Keratinocyte (primary cell): ENCODE measurements around the gene N4BP2. TPM values are rescaled to one million over a fixed set of nuclear protein-coding genes. Genes with fewer than 3 reads are reported as not detected.
A peak's percentile ranks its signal among the peaks of the same experiment; 100 is the strongest.

ENCODE experiments used
- DNase-seq: peaks from one replicate; pipeline ENCODE4 v3.0.0-alpha.2; 2011; ENCODE audit warnings: low read depth, missing footprints, low spot score
- FAIRE-seq: peaks from 2 replicates; lab custom pipeline; 2011; peaks lifted over from hg19 to GRCh38; lab: Jason Lieb, UNC
- H2AFZ ChIP-seq: 2 replicates; pipeline ENCODE4 v1.6.0; 2012; ENCODE audit warnings: low read length, control low read depth, inconsistent platforms; ENCODE audit not compliant: control insufficient read depth
- H3K27ac ChIP-seq: 2 replicates; pipeline ENCODE4 v1.5.1; 2011; ENCODE audit warnings: low read length; ENCODE audit not compliant: control insufficient read depth, insufficient read depth
- H3K27me3 ChIP-seq: 3 replicates; pipeline ENCODE4 v1.6.0; 2011; ENCODE audit warnings: low read length; ENCODE audit not compliant: control insufficient read depth, insufficient read depth; ENCODE audit errors: extremely low read depth
- H3K36me3 ChIP-seq, 2 experiments: 2 replicates in 1 of 2; 3 replicates in 1 of 2; pipeline ENCODE4 v1.5.1; 2011; ENCODE audit warnings: low read length in 2 of 2, mild to moderate bottlenecking in 1 of 2; ENCODE audit not compliant: control insufficient read depth in 2 of 2, insufficient read depth in 2 of 2; ENCODE audit errors: extremely low read depth in 1 of 2
- H3K4me1 ChIP-seq: 3 replicates; pipeline ENCODE4 v1.5.1; 2011; ENCODE audit warnings: low read length; ENCODE audit not compliant: control insufficient read depth, insufficient read depth; ENCODE audit errors: extremely low read depth
- H3K4me2 ChIP-seq: 3 replicates; pipeline ENCODE4 v1.6.0; 2011; ENCODE audit warnings: low read depth, low read length; ENCODE audit not compliant: control insufficient read depth, insufficient read depth; ENCODE audit errors: extremely low read depth
- H3K4me3 ChIP-seq, 3 experiments: fragments of 200-600 bp in 1 of 3; sonication (generic) in 1 of 3; 2 replicates in 2 of 3; 3 replicates in 1 of 3; pipeline ENCODE4 v1.5.1; 2011 to 2016; ENCODE audit warnings: low read length in 3 of 3, mild to moderate bottlenecking in 3 of 3, control low read depth in 2 of 3, inconsistent platforms in 1 of 3, low read depth in 1 of 3, mixed read lengths in 1 of 3, mixed run types in 1 of 3, moderate library complexity in 1 of 3; ENCODE audit not compliant: control insufficient read depth in 2 of 3, insufficient read depth in 2 of 3; ENCODE audit errors: extremely low read depth in 1 of 3
- H3K79me2 ChIP-seq: 2 replicates; pipeline ENCODE4 v1.6.0; 2012; ENCODE audit warnings: low read length; ENCODE audit not compliant: control insufficient read depth, insufficient read depth
- H3K9ac ChIP-seq: 3 replicates; pipeline ENCODE4 v1.6.0; 2011; ENCODE audit warnings: low read length; ENCODE audit not compliant: control insufficient read depth, insufficient read depth; ENCODE audit errors: extremely low read depth
- H3K9me1 ChIP-seq: 3 replicates; pipeline ENCODE4 v1.6.0; 2011; ENCODE audit warnings: low read length; ENCODE audit not compliant: control insufficient read depth, insufficient read depth; ENCODE audit errors: extremely low read depth
- H3K9me3 ChIP-seq: 2 replicates; pipeline ENCODE4 v1.5.1; 2012; ENCODE audit warnings: low read depth, low read length; ENCODE audit not compliant: control insufficient read depth
- H4K20me1 ChIP-seq: 3 replicates; pipeline ENCODE4 v1.6.0; 2011; ENCODE audit warnings: low read length; ENCODE audit not compliant: control insufficient read depth, insufficient read depth; ENCODE audit errors: extremely low read depth
- CTCF ChIP-seq, 3 experiments: IDR thresholded peaks in 1 of 3; conservative IDR thresholded peaks in 1 of 3; optimal IDR thresholded peaks in 1 of 3; 2 replicates in 2 of 3; 3 replicates in 1 of 3; pipeline versions ENCODE3 to v1.5.1; 2011; ENCODE audit warnings: low read length in 3 of 3, mild to moderate bottlenecking in 3 of 3, moderate library complexity in 2 of 3, control low read depth in 1 of 3, inconsistent platforms in 1 of 3; ENCODE audit not compliant: insufficient read depth in 2 of 3; ENCODE audit errors: extremely low read depth in 1 of 3
- EZH2 ChIP-seq: IDR thresholded peaks from one replicate; pipeline ENCODE4 v1.6.1; 2012; ENCODE audit warnings: inconsistent platforms, mild to moderate bottlenecking, low read length, moderate library complexity
- dilution Hi-C: fragments of 300-500 bp; cut with MboI; formaldehyde crosslinking; loops from one replicate; pipeline ENCODE4 v1.7.0; 2020; ENCODE audit warnings: low sequenced_read_pairs; ENCODE audit not compliant: extremely low pct_ligation_motif_present
- polyA plus RNA-seq, 5 experiments: library from polyadenylated mRNA; depleted of rRNA in 3 of 5; stranded (reverse) in 3 of 5; stranded (forward) in 1 of 5; unstranded in 1 of 5; fragments of >200 nt; gene quantifications; 1 replicate in 1 of 5; 2 replicates in 3 of 5; 3 replicates in 1 of 5; pipeline versions ENCODE4 v1.2.1 to v1.2.3, GENCODE V29; 2011 to 2012; ENCODE audit warnings: missing spikeins in 2 of 5, low read depth in 1 of 5, low replicate concordance in 1 of 5

The N4BP2 gene
- polyA plus RNA-seq, 1 donor (not counting 4 experiments of a cell fraction or from before 2014, with no cell fraction given) = 2.7 TPM

DNA sequence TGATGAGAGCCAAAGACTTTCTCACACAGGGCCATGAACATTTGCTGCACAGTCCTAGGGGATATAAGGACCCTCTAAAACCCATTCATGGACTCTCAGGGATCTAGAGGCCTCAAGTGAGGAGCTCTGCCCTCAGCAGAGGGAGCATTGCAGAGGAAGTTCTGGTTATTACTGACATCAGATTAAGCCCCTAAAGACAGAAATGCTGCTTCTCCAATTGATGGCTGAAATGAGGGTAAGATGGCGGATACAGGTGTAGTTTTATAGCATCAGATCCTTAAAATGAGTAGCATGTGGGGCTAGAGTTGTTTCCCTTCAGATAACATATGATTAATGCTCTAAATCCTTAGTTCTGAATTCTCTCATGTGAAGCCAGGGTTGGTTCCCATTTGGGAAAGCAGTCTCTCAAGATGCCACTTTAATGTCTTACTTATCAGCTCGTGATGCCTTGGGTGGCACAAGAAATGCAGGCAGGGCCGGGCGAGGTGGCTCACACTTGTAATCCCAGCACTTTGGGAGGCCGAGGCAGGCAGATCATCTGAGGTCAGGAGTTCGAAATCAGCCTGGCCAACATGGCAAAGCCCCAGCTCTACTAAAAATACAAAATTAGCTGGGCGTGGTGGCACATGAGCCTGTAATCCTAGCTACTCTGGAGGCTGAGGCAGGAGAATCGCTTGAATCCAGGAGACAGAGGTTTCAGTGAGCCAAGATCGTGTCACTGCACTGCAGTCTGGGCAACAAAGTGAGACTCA, 148.0 kb downstream of the N4BP2 start:
- Histone ChIP-seq H2AFZ (no peak overlapping the region), H3K27me3 (no peaks in the 10 kb centered on the region), H3K4me3 (no peak overlapping the region), H3K9me1 (no peaks in the 10 kb centered on the region), H3K4me1 (no peaks in the 10 kb centered on the region), H3K9me3 (no peaks in the 10 kb centered on the region), H3K79me2 (no peaks in the 10 kb centered on the region), H3K4me2 (no peak overlapping the region), H3K27ac (no peak overlapping the region), H3K9ac (no peak overlapping the region), H3K36me3 (no peaks in the 10 kb centered on the region), H4K20me1 (no peaks in the 10 kb centered on the region)
- dilution Hi-C loops = no loop called here
- no peak for DNase-seq
- FAIRE-seq = no peak
- no peak for TF ChIP-seq CTCF (optimal IDR thresholded peaks at IDR 0.05 in 1 of 3, IDR thresholded peaks at IDR 0.05 in 1 of 3, conservative IDR thresholded peaks at IDR 0.05 in 1 of 3; ENCODE audit: extremely low read depth in 1 of 3, insufficient read depth in 2 of 3, low read length in 3 of 3)
- TF ChIP-seq EZH2 = no peak

DNA sequence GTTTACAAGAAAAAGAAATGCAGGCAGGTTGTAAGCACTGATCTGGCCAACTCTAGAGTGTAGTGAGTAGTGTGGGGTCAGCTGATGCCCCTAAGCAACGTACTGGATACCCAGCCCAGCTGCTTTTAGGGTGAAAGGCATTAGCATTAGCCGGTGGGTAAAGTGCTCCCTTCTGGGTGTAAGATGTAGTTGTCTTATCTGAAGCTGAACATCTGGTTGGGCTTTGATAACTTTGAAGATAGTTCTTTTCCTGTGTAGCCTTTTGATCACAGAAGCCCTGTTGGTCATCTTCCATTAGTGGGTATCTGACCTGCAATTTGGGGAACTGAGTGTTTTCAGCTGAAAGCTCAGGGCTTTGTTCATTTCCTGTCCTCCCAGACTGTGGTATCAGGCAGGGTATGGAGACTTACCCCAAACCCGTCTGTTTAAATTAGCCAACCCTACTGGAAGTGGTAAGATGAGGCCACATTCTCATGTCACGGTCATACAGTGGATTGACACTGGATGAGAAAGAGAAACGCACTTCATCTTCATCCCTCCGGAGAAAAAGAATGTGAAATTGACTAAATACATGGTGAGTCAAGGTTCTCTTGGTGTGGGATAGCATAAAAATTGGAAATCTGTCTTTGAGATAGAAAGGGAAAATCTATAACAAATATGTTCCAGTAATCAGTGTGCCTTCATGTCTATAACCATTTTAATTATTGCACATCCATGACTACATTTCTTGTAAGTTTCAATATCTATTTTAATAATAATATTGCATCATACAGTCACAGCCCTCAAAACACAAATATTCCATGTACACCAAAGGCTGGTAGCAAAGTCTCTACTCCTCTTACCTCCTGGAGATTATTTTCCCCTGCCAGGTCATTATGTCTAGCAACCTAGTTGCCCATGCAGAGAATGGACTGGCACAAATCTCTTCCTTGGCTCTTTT, 148.9 kb downstream of the N4BP2 start:
- H3K27ac ChIP-seq = no peak overlapping the region
- H3K4me2 ChIP-seq = no peak overlapping the region
- no peaks in the 10 kb centered on the region for H3K79me2 ChIP-seq
- H3K4me1 ChIP-seq = peaks cover 7% of the 10 kb centered on the region
- peak; percentile 56 for FAIRE-seq
- no peak overlapping the region for H2AFZ ChIP-seq
- H3K36me3 ChIP-seq = no peaks in the 10 kb centered on the region
- TF ChIP-seq CTCF (optimal IDR thresholded peaks at IDR 0.05 in 1 of 3, IDR thresholded peaks at IDR 0.05 in 1 of 3, conservative IDR thresholded peaks at IDR 0.05 in 1 of 3; ENCODE audit: extremely low read depth in 1 of 3, insufficient read depth in 2 of 3, low read length in 3 of 3) (no peak), EZH2 (no peak)
- H3K4me3 ChIP-seq = no peak overlapping the region
- H3K9ac ChIP-seq = no peak overlapping the region
- H4K20me1 ChIP-seq = no peaks in the 10 kb centered on the region
- no peak for DNase-seq
- no peaks in the 10 kb centered on the region for H3K9me3 ChIP-seq
- H3K9me1 ChIP-seq = no peaks in the 10 kb centered on the region
- no peaks in the 10 kb centered on the region for H3K27me3 ChIP-seq
- dilution Hi-C loops = no loop called here
